Neural progenitor cell (in vitro differentiated cells): ENCODE data around the gene BCHE. TPM values are rescaled to one million over a fixed set of nuclear protein-coding genes. Genes with fewer than 3 reads are reported as not detected.
A peak's percentile ranks its signal among the peaks of the same experiment; 100 is the strongest.

Experiments
- DNase-seq: peaks from one replicate; pipeline ENCODE4 v3.0.0-alpha.2; 2016; ENCODE audit warnings: low spot score
- H2AFZ ChIP-seq: fragments of 200-600 bp; sonication (generic); replicated peaks from 2 replicates; pipeline ENCODE4 v1.6.1; 2016; ENCODE audit warnings: antibody characterized with exemption
- H3F3A ChIP-seq: fragments of 200-600 bp; sonication (generic); 2 replicates; pipeline ENCODE4 v1.6.1; 2016; ENCODE audit warnings: antibody characterized with exemption, low read depth
- H3K27ac ChIP-seq: fragments of 200-600 bp; sonication (generic); 2 replicates; pipeline ENCODE4 v1.5.1; 2016; ENCODE audit warnings: mild to moderate bottlenecking
- H3K27me3 ChIP-seq: fragments of 200-600 bp; sonication (generic); 2 replicates; pipeline ENCODE4 v1.6.1; 2016; ENCODE audit warnings: mild to moderate bottlenecking, moderate library complexity
- H3K36me3 ChIP-seq: fragments of 200-600 bp; sonication (generic); 2 replicates; pipeline ENCODE4 v1.5.1; 2016
- H3K4me1 ChIP-seq: fragments of 200-600 bp; sonication (generic); 2 replicates; pipeline ENCODE4 v1.6.1; 2016; ENCODE audit warnings: mixed run types
- H3K4me2 ChIP-seq: fragments of 200-600 bp; sonication (generic); 2 replicates; pipeline ENCODE4 v1.6.1; 2016
- H3K4me3 ChIP-seq: fragments of 200-600 bp; sonication (generic); 2 replicates; pipeline ENCODE4 v1.5.1; 2016
- H3K79me2 ChIP-seq: fragments of 200-600 bp; sonication (generic); 2 replicates; pipeline ENCODE4 v1.6.1; 2016; ENCODE audit warnings: low read depth
- H3K9ac ChIP-seq: fragments of 200-600 bp; sonication (generic); 2 replicates; pipeline ENCODE4 v1.6.1; 2016
- H3K9me3 ChIP-seq: fragments of 200-600 bp; sonication (generic); 2 replicates; pipeline ENCODE4 v1.5.1; 2016; ENCODE audit warnings: low read depth
- H4K20me1 ChIP-seq: fragments of 200-600 bp; sonication (generic); 2 replicates; pipeline ENCODE4 v1.6.1; 2016; ENCODE audit warnings: low read depth
- H3K27ac Mint-ChIP-seq: 3 replicates; pipeline ENCODE4 v1.8.0; 2021; ENCODE audit warnings: mixed read lengths
- H3K27me3 Mint-ChIP-seq: 2 replicates; pipeline ENCODE4 v1.8.0; 2022; ENCODE audit warnings: low read depth, mild to moderate bottlenecking, inconsistent platforms, moderate library complexity, mixed read lengths; ENCODE audit not compliant: insufficient read depth
- H3K36me3 Mint-ChIP-seq: 3 replicates; pipeline ENCODE4 v1.8.0; 2021; ENCODE audit warnings: mixed read lengths
- H3K4me1 Mint-ChIP-seq: 3 replicates; pipeline ENCODE4 v1.8.0; 2021; ENCODE audit warnings: mixed read lengths
- H3K4me3 Mint-ChIP-seq: 3 replicates; pipeline ENCODE4 v1.8.0; 2021; ENCODE audit warnings: mild to moderate bottlenecking, moderate library complexity, mixed read lengths
- H3K9me3 Mint-ChIP-seq: 3 replicates; pipeline ENCODE4 v1.8.0; 2020; ENCODE audit warnings: mixed read lengths
- CTCF ChIP-seq: fragments of 200-600 bp; sonication (generic); IDR thresholded peaks from 2 replicates; pipeline ENCODE4 v1.5.1; 2017; ENCODE audit warnings: antibody characterized with exemption, mild to moderate bottlenecking
- EZH2 ChIP-seq: fragments of 200-600 bp; sonication (generic); IDR thresholded peaks from 2 replicates; pipeline ENCODE4 v1.6.1; 2017; ENCODE audit warnings: antibody characterized with exemption, mild to moderate bottlenecking, moderate library complexity
- EZH2phosphoT487 ChIP-seq: fragments of 200-600 bp; sonication (generic); IDR thresholded peaks from 2 replicates; pipeline ENCODE4 v1.6.1; 2017; ENCODE audit warnings: antibody characterized with exemption
- total RNA-seq: library from RNA; depleted of rRNA; stranded (reverse); fragments of >200 nt; gene quantifications from 2 replicates; pipeline ENCODE4 v1.2.3, GENCODE V29; 2015; ENCODE audit warnings: low replicate concordance

BCHE gene
- total RNA-seq, 1 donor from 2014 or later, result 15.2 TPM

GRCh38 chr3:165837801-165838200 is 578 bp upstream of the BCHE start:
- Histone ChIP-seq H3K27me3 (no peaks in the 10 kb centered on the region), H3K4me3 (no peak overlapping the region), H3K9me3 (no peaks in the 10 kb centered on the region), H3F3A (peaks cover 2% of the 10 kb centered on the region), H2AFZ (peak overlapping the region; percentile 96), H3K79me2 (no peaks in the 10 kb centered on the region), H3K9ac (no peak overlapping the region), H4K20me1 (no peaks in the 10 kb centered on the region), H3K4me1 (peaks cover 12% of the 10 kb centered on the region), H3K27ac (no peak overlapping the region), H3K36me3 (no peaks in the 10 kb centered on the region), H3K4me2 (no peak overlapping the region)
- Mint-ChIP-seq H3K27ac (peak overlapping the region; percentile 72), H3K36me3 (no peaks in the 10 kb centered on the region), H3K4me3 (peak overlapping the region; percentile 78), H3K27me3 (no peaks in the 10 kb centered on the region), H3K4me1 (peaks cover 23% of the 10 kb centered on the region), H3K9me3 (no peaks in the 10 kb centered on the region)
- TF ChIP-seq CTCF, result no peak
- no peak for TF ChIP-seq EZH2phosphoT487
- TF ChIP-seq EZH2, result no peak
- no peak for DNase-seq

GRCh38 chr3:165835431-165835830 is 1.8 kb downstream of the BCHE start:
- Histone ChIP-seq H3K27ac (no peak overlapping the region), H3K4me2 (no peak overlapping the region), H3K27me3 (no peaks in the 10 kb centered on the region), H3F3A (peaks cover 2% of the 10 kb centered on the region), H3K9ac (no peak overlapping the region), H2AFZ (no peak overlapping the region), H3K4me1 (peaks cover 12% of the 10 kb centered on the region), H3K79me2 (no peaks in the 10 kb centered on the region), H3K36me3 (no peaks in the 10 kb centered on the region), H4K20me1 (no peaks in the 10 kb centered on the region), H3K9me3 (no peaks in the 10 kb centered on the region), H3K4me3 (no peak overlapping the region)
- Mint-ChIP-seq H3K4me1 (peaks cover 23% of the 10 kb centered on the region), H3K4me3 (peak overlapping the region; percentile 82), H3K27me3 (no peaks in the 10 kb centered on the region), H3K36me3 (no peaks in the 10 kb centered on the region), H3K27ac (no peak overlapping the region), H3K9me3 (no peaks in the 10 kb centered on the region)
- DNase-seq, result no peak
- TF ChIP-seq CTCF, result no peak

GRCh38 chr3:165830746-165831145 is 6.5 kb downstream of the BCHE start:
- peaks cover 2% of the 10 kb centered on the region for H3K4me1 Mint-ChIP-seq
- DNase-seq, result no peak
- H2AFZ ChIP-seq, result no peak overlapping the region
- H3K9ac ChIP-seq, result no peak overlapping the region
- H4K20me1 ChIP-seq, result no peaks in the 10 kb centered on the region
- H3K4me2 ChIP-seq, result no peak overlapping the region
- no peaks in the 10 kb centered on the region for H3F3A ChIP-seq
- H3K27ac ChIP-seq, result no peak overlapping the region
- no peaks in the 10 kb centered on the region for H3K27me3 ChIP-seq
- H3K36me3 ChIP-seq, result no peaks in the 10 kb centered on the region
- H3K9me3 Mint-ChIP-seq, result no peaks in the 10 kb centered on the region
- H3K27me3 Mint-ChIP-seq, result no peaks in the 10 kb centered on the region
- no peak overlapping the region for H3K4me3 Mint-ChIP-seq
- no peak overlapping the region for H3K27ac Mint-ChIP-seq
- no peak overlapping the region for H3K4me3 ChIP-seq
- H3K9me3 ChIP-seq, result no peaks in the 10 kb centered on the region
- no peak for TF ChIP-seq CTCF
- no peak for TF ChIP-seq EZH2phosphoT487
- TF ChIP-seq EZH2, result no peak
- no peaks in the 10 kb centered on the region for H3K79me2 ChIP-seq
- H3K36me3 Mint-ChIP-seq, result no peaks in the 10 kb centered on the region
- H3K4me1 ChIP-seq, result no peaks in the 10 kb centered on the region

GRCh38 chr3:165827883-165828282 is 9.3 kb downstream of the BCHE start:
- Mint-ChIP-seq H3K4me1 (no peaks in the 10 kb centered on the region), H3K27me3 (no peaks in the 10 kb centered on the region), H3K9me3 (peaks cover 2% of the 10 kb centered on the region), H3K27ac (no peak overlapping the region), H3K36me3 (no peaks in the 10 kb centered on the region), H3K4me3 (no peak overlapping the region)
- no peak for DNase-seq
- TF ChIP-seq CTCF (no peak), EZH2phosphoT487 (no peak), EZH2 (no peak)
- Histone ChIP-seq H2AFZ (no peak overlapping the region), H3K36me3 (no peaks in the 10 kb centered on the region), H3K27ac (no peak overlapping the region), H3K4me2 (no peak overlapping the region), H3K79me2 (no peaks in the 10 kb centered on the region), H3K4me3 (no peak overlapping the region), H3F3A (no peaks in the 10 kb centered on the region), H3K9ac (no peak overlapping the region), H3K4me1 (no peaks in the 10 kb centered on the region), H3K9me3 (no peaks in the 10 kb centered on the region), H3K27me3 (no peaks in the 10 kb centered on the region), H4K20me1 (no peaks in the 10 kb centered on the region)
